HG02678 (cell line): Measurements from ENCODE around the gene UAP1L1.

Experiments used
- ATAC-seq: cut with Tn5 transposase; IDR thresholded peaks from one replicate; pipeline ENCODE4 v1.9.1; 2021; ENCODE audit warnings: mild to moderate bottlenecking, moderate library complexity; ENCODE audit not compliant: unreplicated experiment

UAP1L1 gene

DNA sequence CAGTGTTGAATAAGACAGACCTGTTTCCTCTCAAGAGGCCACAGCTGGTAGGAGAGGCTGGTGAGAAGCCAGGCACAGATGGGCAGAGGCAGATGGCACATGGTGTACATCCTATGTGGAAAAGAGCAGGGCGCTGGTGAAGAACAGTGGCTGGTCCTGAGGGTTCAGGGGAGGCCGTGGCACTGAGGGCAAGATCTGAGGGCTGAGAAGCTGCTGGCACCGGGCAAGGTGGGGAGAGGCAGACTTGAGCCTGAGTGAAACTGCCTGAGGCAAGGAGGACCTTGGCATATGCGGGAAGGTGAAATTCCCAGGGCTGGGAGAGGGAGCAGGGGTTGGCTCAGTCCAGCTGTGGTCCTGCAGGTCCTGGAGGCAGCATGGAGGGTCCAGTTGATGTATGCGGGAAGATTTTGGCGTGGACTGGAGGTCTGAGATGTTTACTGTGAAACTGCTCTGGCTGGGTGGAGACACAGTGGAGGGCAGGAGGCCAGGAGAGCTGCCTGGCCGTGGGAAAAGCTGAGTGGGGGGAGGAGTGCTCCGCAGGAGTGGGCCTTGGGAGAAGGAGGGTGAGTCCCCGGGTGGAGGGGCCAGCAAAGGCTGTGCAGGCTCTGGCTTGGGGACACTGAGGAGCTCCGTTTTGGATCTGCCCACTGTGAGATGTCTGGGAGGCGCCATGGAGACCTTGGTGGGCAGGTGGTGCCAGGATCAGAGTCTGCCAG, 12.1 kb downstream of the UAP1L1 start:
- no peak for ATAC-seq

DNA sequence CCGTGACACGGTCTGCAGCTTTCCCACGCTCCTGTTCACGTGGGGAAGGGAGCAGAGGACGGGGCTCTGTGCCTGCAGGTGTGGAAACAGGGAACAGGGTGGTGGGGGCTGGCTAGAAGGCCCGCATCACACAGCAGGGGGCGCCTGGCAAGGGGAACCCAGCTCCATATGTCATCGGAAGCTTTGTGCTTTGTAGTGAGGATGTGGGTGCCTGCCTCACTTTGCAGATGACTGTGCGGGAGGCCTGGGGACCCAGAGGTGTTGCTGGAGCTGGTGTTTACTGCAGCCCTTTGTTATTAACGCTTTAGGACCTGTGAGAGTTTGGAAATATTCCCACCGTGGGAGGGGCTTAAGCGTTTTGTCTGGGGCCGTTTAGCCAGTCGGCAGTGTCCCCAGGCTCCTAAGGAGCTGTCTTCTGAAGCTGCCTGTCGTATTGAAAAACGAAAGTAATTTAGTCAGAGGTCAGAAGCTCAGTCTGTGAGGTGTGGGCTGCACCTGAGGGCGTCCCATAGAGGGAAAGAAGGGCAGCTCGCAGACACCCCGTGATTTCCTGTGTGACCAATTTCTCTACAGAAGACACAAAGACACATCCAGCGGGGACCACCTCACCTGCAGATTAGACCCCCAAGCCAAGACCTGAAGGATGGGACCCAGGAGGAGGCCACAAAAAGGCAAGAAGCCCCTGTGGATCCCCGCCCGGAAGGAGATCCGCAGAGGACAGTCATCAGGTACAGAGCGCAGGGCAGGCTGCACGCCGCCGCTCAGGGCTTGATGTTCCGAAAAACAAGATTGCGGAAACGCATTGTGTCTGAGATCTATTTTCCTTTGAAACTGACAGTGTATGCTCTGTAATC, 18.6 kb downstream of the UAP1L1 start:
- peak; percentile 63 for ATAC-seq

DNA sequence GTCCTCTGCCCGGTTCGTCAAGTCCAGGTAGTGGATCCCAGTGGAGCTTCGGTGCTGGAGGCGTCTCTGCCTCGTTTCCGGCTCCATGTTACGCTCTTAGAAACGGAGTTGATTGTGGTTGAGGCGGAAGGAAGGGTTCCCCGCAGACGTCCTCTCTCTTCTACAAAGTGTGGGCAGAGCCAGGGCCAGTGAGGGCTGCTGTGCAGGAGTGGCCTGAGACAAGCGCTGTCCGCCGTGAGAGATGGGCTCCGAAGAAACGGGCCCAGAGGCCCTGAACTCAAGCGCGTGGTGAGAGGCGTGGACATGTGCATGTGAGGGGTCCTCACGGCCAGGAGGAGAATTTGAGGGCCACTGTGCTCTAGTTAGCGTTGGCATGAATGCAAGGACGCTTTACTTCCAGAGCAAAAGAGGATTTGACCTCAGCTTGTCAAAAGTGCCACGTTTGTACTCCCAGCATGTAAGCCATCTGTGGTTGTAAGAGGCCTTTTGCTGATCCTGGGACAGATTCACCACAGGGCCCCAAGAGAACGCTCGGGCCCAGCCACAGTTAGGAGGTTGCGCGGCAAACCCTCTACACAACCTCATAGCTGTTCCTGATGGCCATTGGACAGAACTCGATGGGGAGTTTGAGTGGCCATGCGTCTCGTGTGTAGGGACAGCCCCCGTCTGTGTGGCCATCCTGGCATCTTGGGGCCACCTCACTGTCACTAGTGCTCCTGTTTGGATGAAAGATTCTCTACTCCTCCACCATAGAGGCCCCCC, 19.6 kb downstream of the UAP1L1 start:
- ATAC-seq, result no peak

DNA sequence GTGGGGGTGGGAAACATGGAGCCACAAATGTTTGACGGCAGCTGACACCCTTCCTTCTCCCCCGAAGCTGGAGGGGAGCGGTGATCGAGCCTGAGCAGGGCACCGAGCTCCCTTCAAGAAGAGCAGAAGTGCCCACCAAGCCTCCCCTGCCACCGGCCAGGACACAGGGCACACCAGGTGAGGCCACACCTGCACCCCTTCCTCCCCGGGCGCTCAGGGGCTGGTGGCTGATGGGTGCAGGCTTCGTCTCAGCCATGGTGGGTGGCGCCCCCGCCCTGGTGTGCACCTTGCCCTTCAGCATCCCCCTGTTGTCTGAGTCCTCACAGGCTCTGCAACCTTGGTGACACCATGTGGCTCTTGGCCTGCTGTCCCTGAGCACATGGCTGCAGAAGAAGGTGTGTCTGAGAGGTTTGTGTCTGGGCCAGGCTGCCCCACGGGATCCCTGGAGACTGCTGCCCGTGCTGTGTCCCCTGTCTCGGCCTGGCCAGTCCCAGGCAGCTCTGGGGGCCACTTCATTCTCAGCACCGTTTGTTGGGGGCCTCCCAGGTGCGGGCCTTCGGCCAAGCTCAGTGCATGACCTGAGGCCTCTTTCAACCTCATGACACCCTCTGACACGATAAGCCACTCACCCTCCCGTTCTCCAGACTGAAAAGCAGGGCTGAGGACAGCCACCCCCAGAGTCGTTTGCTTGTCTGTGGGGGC, 20.6 kb downstream of the UAP1L1 start:
- no peak for ATAC-seq

DNA sequence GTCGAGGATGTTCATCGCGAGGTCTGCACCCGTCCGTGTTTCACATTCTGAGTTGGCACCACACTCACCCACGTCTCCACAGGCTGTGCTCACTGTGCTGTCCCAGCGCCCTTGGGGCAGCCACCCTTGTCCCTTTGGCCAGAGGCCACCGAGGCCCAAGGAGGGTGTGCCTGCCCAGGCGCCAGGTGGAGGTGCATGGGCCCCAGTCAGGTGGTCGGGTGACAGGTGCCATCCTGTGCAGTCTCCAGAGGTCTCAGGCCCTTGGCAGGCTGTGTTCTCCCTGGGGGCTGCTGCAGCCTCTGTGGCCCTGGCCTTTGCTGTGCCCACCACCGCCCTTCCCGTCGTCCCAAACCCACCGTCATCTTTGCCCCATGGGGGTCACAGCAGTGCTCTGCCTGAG, 21.9 kb downstream of the UAP1L1 start:
- ATAC-seq, result no peak

DNA sequence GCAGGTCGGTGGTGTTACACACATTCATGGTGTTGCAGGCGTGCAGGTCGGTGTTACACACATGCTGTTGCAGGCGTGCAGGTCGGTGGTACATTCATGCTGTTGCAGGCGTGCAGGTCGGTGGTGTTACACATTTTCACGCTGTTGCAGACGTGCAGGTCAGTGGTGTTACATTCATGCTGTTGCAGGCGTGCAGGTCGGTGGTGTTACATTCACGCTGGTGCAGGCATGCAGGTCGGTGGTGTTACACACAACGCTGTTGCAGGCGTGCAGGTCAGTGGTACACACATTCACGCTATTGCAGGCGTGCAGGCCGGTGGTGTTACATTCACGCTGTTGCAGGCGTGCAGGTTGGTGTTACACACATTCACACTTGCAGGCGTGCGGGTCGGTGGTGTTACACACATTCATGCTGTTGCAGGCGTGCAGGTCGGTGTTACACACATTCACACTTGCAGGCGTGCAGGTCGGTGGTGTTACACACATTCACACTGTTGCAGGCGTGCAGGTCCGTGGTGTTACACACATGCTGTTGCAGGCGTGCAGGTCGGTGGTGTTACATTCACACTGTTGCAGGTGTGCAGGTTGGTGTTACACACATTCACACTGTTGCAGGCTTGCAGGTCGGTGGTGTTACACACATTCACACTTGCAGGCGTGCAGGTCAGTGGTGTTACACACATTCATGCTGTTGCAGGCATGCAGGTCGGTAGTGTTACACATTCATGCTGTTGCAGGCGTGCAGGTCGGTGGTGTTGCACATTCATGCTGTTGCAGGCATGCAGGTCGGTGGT, 26.1 kb downstream of the UAP1L1 start:
- no peak for ATAC-seq

DNA sequence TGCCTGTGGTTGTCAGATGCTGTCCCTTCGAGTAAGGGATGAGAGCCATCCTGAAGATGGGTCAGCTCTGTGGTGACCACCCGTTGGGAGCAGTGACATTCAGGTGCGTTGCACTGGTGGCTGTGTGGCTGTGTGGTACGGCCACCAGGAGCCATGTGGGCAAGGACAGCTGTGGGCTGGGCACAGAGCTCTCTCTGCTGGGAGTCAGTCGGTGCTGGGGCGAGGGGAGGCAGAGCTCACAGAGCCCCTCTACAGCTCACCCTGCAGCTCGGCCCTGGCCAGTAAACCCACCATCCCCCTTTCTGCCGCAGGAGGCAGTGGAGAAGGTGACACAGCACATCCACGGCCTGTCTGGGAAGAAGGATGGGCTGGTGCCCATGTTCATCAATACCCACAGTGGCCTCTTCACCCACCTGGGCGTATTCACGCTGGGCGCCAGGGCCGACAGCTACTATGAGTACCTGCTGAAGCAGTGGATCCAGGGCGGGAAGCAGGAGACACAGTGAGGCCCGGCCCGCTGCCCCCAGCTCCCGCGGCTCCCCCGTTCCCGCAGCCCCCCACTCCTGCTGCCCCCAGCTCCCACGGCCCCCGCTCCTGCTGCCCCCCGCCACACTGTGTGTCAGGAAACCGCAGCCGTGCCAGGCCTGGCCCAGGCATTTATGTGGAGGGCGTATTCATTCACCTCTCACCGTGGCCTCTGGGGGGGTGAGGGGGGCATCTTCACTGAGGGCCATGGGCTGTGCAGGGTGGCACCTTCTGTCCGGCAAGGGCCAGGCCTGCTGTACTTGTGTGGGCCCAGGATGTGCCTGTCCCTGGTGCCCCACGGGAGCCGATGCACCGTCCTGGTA, 28.7 kb downstream of the UAP1L1 start:
- ATAC-seq, result no peak

DNA sequence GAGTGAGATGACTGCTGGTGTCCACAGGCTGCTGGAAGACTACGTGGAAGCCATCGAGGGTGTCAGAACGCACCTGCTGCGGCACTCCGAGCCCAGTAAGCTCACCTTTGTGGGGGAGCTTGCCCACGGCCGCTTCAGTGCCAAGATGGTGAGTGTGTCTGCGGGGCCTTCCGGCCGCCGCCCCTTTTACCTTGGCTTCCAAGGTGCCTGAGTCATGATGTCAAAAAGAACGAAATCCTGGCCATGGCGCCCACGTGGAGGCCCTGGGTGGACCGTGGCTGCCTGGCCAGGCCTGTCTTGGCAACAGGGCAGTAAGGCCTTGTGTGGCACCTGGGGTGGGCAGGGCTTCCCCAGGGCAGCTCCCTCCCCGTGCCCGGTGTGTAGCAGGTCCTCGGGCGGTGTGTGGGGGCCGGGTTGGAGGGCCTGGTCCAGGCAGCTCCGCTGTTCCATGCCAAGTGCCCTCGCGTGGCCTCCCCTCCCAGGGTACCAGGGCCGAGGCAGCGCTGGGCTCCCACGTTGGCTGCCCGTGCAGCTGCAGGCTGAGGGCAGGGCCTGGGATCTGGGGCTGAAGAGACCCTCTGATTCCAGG, 29.4 kb downstream of the UAP1L1 start:
- no peak for ATAC-seq

DNA sequence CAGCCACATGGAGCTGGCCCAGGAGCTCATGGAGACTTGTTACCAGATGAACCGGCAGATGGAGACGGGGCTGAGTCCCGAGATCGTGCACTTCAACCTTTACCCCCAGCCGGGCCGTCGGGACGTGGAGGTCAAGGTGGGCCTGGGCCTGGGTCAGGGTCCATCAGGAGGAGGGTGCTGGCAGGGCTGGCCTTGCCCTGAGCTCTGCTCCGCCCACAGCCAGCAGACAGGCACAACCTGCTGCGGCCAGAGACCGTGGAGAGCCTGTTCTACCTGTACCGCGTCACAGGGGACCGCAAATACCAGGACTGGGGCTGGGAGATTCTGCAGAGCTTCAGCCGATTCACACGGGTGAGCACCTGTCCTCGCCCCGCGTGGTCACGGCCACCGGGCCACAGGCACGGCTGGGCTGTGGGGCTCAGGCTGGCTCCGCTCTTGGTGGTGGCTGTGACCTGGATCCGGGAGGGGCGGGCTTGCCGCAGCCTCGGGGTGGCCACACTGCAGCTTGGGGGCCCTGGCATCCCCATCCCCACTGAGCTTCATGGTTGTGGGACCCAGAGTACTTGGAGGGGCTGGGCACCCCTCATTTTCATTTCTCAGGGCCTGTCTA, 30.1 kb downstream of the UAP1L1 start:
- no peak for ATAC-seq

DNA sequence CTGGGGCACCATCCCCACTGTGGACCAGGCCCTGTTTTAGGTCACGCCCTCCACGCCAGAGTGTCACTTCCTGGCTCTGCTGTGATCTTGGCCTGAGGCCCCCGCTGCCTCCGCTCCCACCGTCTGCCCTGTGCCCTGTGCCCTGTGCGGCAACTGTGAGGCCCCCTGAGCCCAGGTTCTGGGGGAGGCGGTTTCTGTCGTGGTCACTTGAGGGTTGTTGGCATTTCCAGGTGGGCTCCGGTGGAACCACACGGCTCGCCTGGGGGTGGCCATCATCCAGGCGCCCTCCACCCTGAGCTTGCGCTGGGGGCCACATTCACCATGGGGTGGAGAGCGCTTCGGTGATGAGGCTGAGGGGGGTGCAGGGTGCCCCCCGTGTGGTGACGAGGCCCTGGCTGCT, 30.7 kb downstream of the UAP1L1 start:
- ATAC-seq, result no peak

DNA sequence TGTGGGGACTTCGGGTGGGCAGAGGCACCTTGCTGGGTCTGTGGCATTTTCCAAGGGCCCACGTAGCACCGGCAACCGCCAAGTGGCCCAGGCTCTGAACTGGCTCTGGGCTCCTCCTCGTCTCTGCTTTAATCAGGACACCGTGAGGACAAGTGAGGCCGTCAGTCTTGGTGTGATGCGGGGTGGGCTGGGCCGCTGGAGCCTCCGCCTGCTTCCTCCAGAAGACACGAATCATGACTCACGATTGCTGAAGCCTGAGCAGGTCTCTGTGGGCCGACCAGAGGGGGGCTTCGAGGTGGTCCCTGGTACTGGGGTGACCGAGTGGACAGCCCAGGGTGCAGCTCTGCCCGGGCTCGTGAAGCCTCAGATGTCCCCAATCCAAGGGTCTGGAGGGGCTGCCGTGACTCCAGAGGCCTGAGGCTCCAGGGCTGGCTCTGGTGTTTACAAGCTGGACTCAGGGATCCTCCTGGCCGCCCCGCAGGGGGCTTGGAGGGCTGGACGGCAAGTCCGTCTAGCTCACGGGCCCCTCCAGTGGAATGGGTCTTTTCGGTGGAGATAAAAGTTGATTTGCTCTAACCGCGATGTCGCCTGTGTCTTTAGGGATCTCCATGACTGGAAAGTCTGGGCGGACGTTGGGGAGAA, 31.4 kb downstream of the UAP1L1 start:
- no peak for ATAC-seq

DNA sequence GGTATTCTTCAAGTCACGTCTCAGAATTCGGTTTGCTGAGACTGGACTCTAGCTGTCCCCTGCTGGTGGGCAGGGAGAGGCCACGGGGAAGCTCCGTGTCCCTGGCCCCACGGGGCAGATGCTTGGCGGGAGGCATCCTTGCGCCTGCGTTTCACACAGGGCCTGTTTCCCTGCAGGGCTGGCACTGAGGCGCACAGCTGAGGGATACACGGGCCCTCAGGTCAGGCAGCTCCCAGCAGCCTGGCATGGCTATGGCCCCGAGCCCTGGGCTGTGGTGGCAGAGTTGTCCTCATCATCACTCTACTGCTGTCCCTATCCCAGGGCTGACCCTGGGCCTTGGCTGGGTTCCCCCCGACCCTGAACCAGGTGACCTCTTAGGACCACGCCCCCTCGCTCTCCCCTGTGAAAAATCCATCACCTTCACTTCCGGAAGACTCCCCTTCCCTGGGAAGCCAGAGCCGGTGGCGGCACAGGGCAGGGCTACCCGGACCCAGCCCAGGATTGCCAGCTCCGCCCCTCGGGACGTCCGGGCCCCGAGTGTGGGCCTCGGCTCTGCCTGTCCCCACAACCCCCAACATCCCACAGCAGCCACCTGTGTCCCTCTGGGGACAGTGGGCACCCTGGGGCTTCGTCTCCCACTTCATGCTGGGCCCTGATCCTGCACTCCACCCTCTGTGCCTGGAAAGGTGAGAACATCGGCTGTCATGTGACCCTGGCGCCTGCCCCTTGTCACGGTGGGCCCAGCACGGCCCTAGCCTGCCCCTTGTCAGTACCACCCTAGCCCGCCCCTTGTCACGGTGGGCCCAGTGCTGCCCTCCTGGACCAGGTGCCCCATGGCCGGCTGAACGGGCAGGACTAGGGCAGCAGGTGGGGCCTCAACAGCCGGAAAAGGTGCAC, 32.2 kb downstream of the UAP1L1 start:
- no peak for ATAC-seq

DNA sequence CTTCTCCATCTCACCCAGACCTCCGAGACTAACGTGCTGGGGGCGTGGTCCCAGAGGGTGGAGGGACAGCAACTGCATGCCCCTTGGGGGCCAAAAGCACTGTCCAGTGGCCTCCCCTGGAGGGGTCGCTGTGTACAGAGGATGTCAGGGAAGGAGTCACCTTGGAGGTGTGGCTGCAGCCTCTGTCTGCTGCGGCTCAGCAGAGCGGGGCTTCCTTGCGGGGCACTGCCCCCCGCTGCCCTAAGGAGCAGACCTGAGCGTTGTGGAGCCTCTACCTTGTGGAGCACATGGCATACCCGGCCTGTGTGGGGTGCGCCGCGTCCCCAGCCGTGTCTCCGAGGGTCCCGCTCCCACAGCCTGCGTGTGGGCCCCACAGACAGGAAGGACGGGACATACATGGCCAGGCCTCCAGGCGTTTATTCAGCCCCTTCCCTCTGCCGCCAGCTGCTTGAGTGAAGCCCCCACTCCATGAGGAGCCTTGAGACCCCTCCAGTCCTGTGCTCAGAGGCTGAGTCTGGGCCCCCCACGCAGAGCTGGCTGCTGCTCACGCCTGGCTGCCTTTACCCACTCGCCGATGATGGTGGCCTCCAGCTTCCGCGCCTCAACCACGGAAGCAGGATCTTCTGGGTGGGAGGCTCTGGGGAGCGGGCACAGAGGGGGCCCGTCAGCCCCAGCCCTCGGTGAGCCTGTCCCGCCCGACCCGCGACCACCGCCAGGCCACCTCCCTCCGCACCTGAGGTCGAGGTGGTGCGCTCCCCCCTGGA, 33.0 kb downstream of the UAP1L1 start:
- no peak for ATAC-seq

DNA sequence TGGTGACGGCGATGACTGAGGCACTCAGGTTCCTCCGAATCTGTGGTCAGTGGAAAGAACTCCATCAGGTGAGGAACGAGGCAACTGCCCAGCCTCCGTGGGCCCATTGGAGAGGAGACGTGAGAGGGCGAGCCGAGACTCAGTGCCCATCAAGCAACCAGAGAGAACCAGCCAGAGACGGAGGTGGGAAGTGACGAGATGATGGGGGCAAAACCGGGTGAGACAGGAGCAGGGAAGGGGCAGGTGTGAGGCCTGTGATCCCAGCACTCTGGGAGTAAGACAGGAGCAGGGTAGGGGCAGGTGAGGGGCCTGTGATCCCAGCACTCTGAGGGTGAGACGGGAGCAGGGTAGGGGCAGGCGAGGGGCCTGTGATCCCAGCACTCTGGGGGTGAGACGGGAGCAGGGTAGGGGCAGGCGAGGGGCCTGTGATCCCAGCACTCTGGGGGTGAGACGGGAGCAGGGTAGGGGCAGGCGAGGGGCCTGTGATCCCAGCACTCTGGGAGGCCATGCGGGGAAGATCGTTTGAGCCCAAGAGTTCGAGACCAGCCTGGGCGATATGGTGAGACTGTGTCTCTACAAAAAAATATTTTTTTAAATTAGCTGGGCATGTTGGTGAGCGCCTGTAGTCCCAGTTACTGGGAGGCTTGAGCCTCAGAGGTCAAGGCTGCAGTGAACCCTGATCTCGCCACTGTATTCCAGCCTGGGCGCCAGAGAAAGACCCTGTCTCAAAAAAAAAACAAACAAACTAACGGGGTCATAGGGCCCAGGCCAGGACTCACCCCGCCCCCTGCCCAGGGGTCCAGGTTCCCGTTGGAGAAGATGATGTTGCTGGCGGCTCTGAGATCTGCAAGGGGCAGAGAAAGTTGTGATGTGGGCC, 33.8 kb downstream of the UAP1L1 start:
- ATAC-seq, result no peak
